Ureter (tissue), 1 donor: Measurements from ENCODE around the gene TNRC6B. TPM values are rescaled to one million over a fixed set of nuclear protein-coding genes. Genes with fewer than 3 reads are reported as not detected.
A peak's percentile ranks its signal among the peaks of the same experiment; 100 is the strongest.

Source experiments
- DNase-seq: peaks from one replicate; pipeline ENCODE4 v3.0.0-alpha.2; 2020; ENCODE audit warnings: low spot score
- total RNA-seq: library from RNA; stranded (reverse); gene quantifications from one replicate; pipeline ENCODE4 v1.2.4, GENCODE V29; 2023
- donor health status: DM: yes; HTN: yes; CAD: no.

Gene TNRC6B
- total RNA-seq, 1 donor from 2014 or later: 63.3 TPM

GRCh38 chr22:40238425-40239344 is 61.0 kb downstream of the TNRC6B start:
- DNase-seq: no peak

- DNase-seq: no peak
These were observed 61.6 kb downstream of the TNRC6B start for GRCh38 chr22:40239345-40239683.

- DNase-seq: no peak
These were observed 62.4 kb downstream of the TNRC6B start for GRCh38 chr22:40240160-40240559.

GRCh38 chr22:40240686-40241085 is 63.0 kb downstream of the TNRC6B start:
- DNase-seq: no peak

GRCh38 chr22:40241200-40241763 is 63.6 kb downstream of the TNRC6B start:
- DNase-seq: no peak

GRCh38 chr22:40243891-40244290 is 66.2 kb downstream of the TNRC6B start:
- no peak for DNase-seq

- DNase-seq: no peak
These were observed 66.9 kb downstream of the TNRC6B start for GRCh38 chr22:40244586-40244985.

- no peak for DNase-seq
These were observed 70.3 kb downstream of the TNRC6B start for GRCh38 chr22:40247976-40248375.

GRCh38 chr22:40249286-40249685 is 71.6 kb downstream of the TNRC6B start:
- no peak for DNase-seq

- no peak for DNase-seq
These were observed 72.9 kb downstream of the TNRC6B start for GRCh38 chr22:40250608-40251007.

- no peak for DNase-seq
These were observed 73.4 kb downstream of the TNRC6B start for GRCh38 chr22:40251106-40251505.

- DNase-seq: no peak
These were observed 74.4 kb downstream of the TNRC6B start for GRCh38 chr22:40252146-40252545.

- DNase-seq: no peak
These were observed 78.8 kb downstream of the TNRC6B start for GRCh38 chr22:40256516-40256915.

- no peak for DNase-seq
These were observed 80.3 kb downstream of the TNRC6B start for GRCh38 chr22:40258017-40258416.

GRCh38 chr22:40258501-40258915 is 80.8 kb downstream of the TNRC6B start:
- DNase-seq: no peak

- DNase-seq: no peak
These were observed 84.1 kb downstream of the TNRC6B start for GRCh38 chr22:40261783-40262182.

GRCh38 chr22:40263191-40263590 is 85.5 kb downstream of the TNRC6B start:
- DNase-seq: peak; percentile 49

- DNase-seq: no peak
These were observed 88.1 kb downstream of the TNRC6B start for GRCh38 chr22:40265783-40266182.

GRCh38 chr22:40270031-40270430 is 92.3 kb downstream of the TNRC6B start:
- no peak for DNase-seq

- DNase-seq: no peak
These were observed 93.1 kb downstream of the TNRC6B start for GRCh38 chr22:40270748-40271373.

- DNase-seq: no peak
These were observed 93.7 kb downstream of the TNRC6B start for GRCh38 chr22:40271440-40271839.

- no peak for DNase-seq
These were observed 95.6 kb downstream of the TNRC6B start for GRCh38 chr22:40273319-40273718.
